Mucosa of stomach (tissue), 1 donor: ENCODE results near the gene TSSK6.

Experiments
- H3K27me3 ChIP-seq: one replicate; pipeline ENCODE4 v1.7.0; 2013; ENCODE audit warnings: mild to moderate bottlenecking, low read length; ENCODE audit not compliant: control insufficient read depth, insufficient read depth
- H3K36me3 ChIP-seq: one replicate; pipeline ENCODE4 v1.7.0; 2013; ENCODE audit warnings: low read length; ENCODE audit not compliant: control insufficient read depth, insufficient read depth
- H3K4me1 ChIP-seq: one replicate; pipeline ENCODE4 v1.7.0; 2013; ENCODE audit warnings: mild to moderate bottlenecking, low read length; ENCODE audit not compliant: control insufficient read depth, insufficient read depth
- H3K4me3 ChIP-seq: one replicate; pipeline ENCODE4 v1.7.0; 2013; ENCODE audit warnings: low read length
- H3K9ac ChIP-seq: one replicate; pipeline ENCODE4 v1.7.0; 2013; ENCODE audit warnings: mild to moderate bottlenecking, low read length, moderate library complexity
- H3K9me3 ChIP-seq: one replicate; pipeline ENCODE4 v1.7.0; 2013; ENCODE audit warnings: mild to moderate bottlenecking, low read length, moderate library complexity; ENCODE audit not compliant: control insufficient read depth
- donor health status: Pancreatic carcinoma.

TSSK6 gene

GRCh38 chr19:19543101-19543500 is 27.8 kb upstream of the TSSK6 start:
- Histone ChIP-seq H3K36me3 (no peaks in the 10 kb centered on the region), H3K4me3 (no peak overlapping the region), H3K9ac (no peak overlapping the region), H3K4me1 (peaks cover 19% of the 10 kb centered on the region), H3K27me3 (peaks cover 61% of the 10 kb centered on the region), H3K9me3 (no peaks in the 10 kb centered on the region)

DNA sequence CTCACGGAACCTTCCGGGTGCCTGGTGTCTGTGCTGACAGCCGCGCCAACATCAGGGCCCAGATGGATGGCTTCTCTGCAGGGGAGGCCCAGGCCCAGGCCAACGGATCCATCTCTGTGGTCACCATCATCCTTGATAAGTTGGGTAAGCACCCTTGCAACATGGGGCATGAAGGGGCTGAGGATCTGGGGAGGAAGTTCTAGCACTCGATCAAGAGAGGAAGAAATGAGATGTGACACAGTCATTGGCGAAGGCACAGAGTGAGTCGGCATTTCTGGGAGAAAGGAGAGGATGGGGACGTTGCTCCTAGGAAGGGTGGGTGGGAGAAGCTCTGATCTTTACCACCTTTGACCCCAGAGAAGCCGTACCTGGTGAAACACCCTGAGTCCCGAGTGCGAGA is 27.2 kb upstream of the TSSK6 start:
- H3K9me3 ChIP-seq: no peaks in the 10 kb centered on the region
- no peak overlapping the region for H3K9ac ChIP-seq
- H3K4me1 ChIP-seq: peaks cover 23% of the 10 kb centered on the region
- H3K27me3 ChIP-seq: peaks cover 63% of the 10 kb centered on the region
- no peaks in the 10 kb centered on the region for H3K36me3 ChIP-seq
- no peak overlapping the region for H3K4me3 ChIP-seq

GRCh38 chr19:19541616-19542015 is 26.3 kb upstream of the TSSK6 start:
- H3K4me1 ChIP-seq: peaks cover 23% of the 10 kb centered on the region
- no peaks in the 10 kb centered on the region for H3K36me3 ChIP-seq
- peaks cover 63% of the 10 kb centered on the region for H3K27me3 ChIP-seq
- no peak overlapping the region for H3K9ac ChIP-seq
- H3K4me3 ChIP-seq: no peak overlapping the region
- no peaks in the 10 kb centered on the region for H3K9me3 ChIP-seq

DNA sequence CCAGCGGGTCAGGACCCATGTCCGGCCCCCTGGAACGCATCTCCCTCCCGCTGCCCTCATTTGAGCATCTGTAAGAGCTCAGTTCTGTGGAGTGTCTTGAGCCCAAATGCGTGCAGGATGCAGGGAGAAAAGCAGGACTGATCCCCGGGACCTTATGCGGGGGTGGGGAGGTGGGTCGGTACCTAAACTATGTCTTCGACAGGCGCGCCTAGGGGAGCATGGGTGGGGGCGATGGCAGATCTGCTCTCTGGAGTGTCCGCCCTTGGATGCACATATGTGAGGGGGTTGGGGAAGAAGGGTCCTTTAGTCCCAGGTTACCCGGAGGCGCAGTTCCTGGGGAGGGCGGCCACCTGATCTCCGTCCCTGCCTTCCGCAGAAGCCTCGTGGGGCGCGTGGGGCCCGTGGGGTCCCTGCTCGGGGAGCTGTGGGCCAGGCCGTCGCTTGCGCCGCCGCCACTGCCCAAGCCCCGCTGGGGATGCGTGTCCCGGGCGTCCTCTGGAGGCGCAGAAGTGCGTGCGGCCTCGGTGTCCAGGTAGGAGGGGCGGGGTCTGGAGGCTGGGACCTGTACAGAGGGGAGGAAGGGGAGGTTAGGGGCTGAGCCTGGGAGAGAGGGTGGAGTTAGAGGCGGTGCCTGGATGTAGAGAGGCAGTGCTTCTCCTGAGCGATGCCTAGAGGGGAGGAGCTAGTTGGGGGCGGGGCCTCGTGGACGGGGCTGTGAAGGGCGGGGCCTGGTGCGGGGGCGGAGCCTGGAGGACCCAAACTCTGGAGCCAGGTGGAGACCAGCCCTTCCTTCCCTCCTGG is 25.6 kb upstream of the TSSK6 start:
- H3K9ac ChIP-seq: no peak overlapping the region
- H3K4me3 ChIP-seq: no peak overlapping the region
- no peaks in the 10 kb centered on the region for H3K36me3 ChIP-seq
- peaks cover 59% of the 10 kb centered on the region for H3K27me3 ChIP-seq
- peaks cover 23% of the 10 kb centered on the region for H3K4me1 ChIP-seq
- H3K9me3 ChIP-seq: no peaks in the 10 kb centered on the region

DNA sequence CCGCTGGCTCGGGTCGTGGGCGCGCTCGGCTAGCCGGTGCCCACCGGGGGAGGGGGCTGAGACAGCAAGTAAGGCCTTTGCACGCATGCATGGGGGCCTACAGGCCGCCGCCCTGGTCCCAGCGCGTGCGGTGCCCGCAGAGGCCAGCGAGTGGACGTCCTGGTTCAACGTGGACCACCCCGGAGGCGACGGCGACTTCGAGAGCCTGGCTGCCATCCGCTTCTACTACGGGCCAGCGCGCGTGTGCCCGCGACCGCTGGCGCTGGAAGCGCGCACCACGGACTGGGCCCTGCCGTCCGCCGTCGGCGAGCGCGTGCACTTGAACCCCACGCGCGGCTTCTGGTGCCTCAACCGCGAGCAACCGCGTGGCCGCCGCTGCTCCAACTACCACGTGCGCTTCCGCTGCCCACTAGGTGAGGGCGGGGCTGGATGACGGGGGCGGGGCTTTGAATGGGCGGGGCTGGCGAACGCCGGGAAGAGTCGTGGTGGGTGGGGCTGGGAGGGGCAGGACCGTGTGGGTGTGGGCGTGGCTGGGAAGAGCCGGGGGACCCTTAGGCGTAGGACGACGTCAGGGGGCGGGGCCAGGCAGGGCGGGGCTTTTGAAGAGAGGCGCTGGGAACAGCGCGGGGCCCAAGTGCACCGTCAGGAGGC is 24.8 kb upstream of the TSSK6 start:
- H3K4me3 ChIP-seq: no peak overlapping the region
- H3K27me3 ChIP-seq: peaks cover 60% of the 10 kb centered on the region
- H3K9me3 ChIP-seq: no peaks in the 10 kb centered on the region
- H3K9ac ChIP-seq: no peak overlapping the region
- H3K36me3 ChIP-seq: no peaks in the 10 kb centered on the region
- H3K4me1 ChIP-seq: peaks cover 23% of the 10 kb centered on the region

DNA sequence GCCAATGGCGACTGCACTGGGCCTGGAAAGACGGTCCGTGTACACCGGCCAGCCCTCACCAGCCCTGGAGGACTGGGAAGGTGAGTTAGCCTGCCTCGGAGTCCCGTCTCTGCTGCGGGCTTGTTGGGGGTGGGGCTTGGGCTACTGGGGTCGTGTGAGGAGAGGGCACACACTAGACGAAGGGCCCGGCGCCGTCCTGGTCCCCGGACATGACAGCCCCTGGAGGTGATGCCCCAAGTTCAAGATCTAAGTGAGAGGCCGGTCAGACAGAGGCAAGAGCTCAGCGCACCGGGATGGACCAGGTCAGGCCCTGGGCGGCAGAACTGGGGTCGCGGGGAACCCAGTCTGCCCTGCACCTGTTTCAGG is 24.3 kb upstream of the TSSK6 start:
- Histone ChIP-seq H3K9me3 (no peaks in the 10 kb centered on the region), H3K4me1 (peaks cover 23% of the 10 kb centered on the region), H3K36me3 (no peaks in the 10 kb centered on the region), H3K4me3 (no peak overlapping the region), H3K27me3 (peaks cover 60% of the 10 kb centered on the region), H3K9ac (no peak overlapping the region)

GRCh38 chr19:19538785-19539166 is 23.4 kb upstream of the TSSK6 start:
- H3K27me3 ChIP-seq: peaks cover 58% of the 10 kb centered on the region
- H3K4me3 ChIP-seq: no peak overlapping the region

GRCh38 chr19:19538061-19538784 is 22.9 kb upstream of the TSSK6 start, which contains the start of gene CILP2:
TSS of gene CILP2 (plus strand) at chr19:19538265. CDS start at chr19:19538350, 85 bp downstream.
- H3K4me1 ChIP-seq: peaks cover 23% of the 10 kb centered on the region
- H3K4me3 ChIP-seq: no peak within 1 kb of the TSS
- no peaks in the 10 kb centered on the region for H3K9me3 ChIP-seq
- no peaks in the 10 kb centered on the region for H3K36me3 ChIP-seq
- no peak within 1 kb of the TSS for H3K9ac ChIP-seq
- peaks cover 56% of the 10 kb centered on the region for H3K27me3 ChIP-seq

More at GRCh38 chr19:19538785-19539166, 23.4 kb upstream of the TSSK6 start:
- H3K9me3 ChIP-seq: no peaks in the 10 kb centered on the region
- no peaks in the 10 kb centered on the region for H3K36me3 ChIP-seq
- no peak overlapping the region for H3K9ac ChIP-seq
- peaks cover 23% of the 10 kb centered on the region for H3K4me1 ChIP-seq

DNA sequence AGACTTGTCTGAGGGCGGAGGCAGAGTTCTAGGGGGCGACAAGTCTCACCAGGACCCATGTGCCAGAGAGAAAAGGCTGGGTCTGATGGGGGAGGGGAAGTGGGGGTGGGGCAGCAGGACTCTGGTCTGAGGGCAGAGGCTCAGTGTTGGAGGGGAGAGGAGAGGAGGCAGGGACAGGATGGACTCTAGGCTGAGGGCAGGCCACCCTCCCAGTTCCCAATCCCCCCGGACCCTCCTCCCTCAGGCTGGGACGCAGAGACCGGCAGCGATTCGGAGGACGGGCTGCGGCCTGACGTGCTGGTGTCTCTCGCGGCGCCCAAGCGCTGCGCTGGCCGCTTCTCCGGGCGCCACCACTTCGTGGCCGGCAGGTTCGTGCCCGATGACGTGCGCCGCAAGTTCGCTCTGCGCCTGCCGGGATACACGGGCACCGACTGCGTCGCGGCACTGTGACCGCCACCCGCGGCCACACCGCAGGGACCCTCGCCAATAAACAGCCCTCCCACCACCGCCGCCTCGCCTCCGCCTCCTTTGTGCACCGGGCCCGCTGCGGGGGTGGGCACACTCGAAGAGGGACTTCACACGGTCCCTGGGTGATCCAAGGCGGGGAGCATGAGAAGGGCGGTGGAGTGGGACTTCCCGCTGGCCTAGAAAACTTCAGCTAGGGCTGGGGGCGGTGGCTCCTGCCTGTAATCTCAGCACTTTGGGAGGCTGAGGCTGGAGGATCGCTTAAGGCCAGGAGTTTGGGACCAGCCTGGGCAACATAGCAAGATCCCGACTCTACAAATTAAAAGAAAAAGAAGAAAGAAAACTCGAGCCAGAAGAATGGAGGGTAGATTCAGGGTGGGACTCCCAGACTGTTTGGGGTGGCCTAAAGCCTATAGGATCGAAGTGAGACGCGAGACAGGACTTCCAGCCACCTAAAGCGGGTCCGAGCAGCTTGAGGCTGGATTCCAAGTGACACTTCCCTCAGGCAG is 22.0 kb upstream of the TSSK6 start:
- no peaks in the 10 kb centered on the region for H3K36me3 ChIP-seq
- H3K4me3 ChIP-seq: no peak overlapping the region
- peaks cover 25% of the 10 kb centered on the region for H3K4me1 ChIP-seq
- peaks cover 52% of the 10 kb centered on the region for H3K27me3 ChIP-seq
- H3K9ac ChIP-seq: no peak overlapping the region
- H3K9me3 ChIP-seq: no peaks in the 10 kb centered on the region

GRCh38 chr19:19535311-19536191 is 20.2 kb upstream of the TSSK6 start:
- Histone ChIP-seq H3K4me1 (peaks cover 20% of the 10 kb centered on the region), H3K27me3 (peaks cover 40% of the 10 kb centered on the region), H3K9me3 (no peaks in the 10 kb centered on the region), H3K9ac (no peak overlapping the region), H3K4me3 (no peak overlapping the region), H3K36me3 (no peaks in the 10 kb centered on the region)
